ENCODE measurements around the gene OR6X1.

- TF ChIP-seq CTCF (IDR thresholded peaks at IDR 0.05) (no peak), POLR2AphosphoS5 (IDR thresholded peaks at IDR 0.05; ENCODE audit: low read depth, low read length) (no peak), REST (IDR thresholded peaks at IDR 0.05; ENCODE audit: insufficient read depth in 1 of 2, low read depth in 2 of 2, low read length in 1 of 2) (no peak), TCF7L2 (IDR thresholded peaks at IDR 0.05; ENCODE audit: low read depth, low read length) (no peak), SIN3A (IDR thresholded peaks at IDR 0.05; ENCODE audit: borderline replicate concordance, insufficient read depth, low read depth, low read length) (no peak)
These were observed 43.2 kb upstream of the OR6X1 start for GRCh38 chr11:123797541-123797940.

Data from Panc1 (cell line).